Subcutaneous abdominal adipose tissue (tissue), 5 donors: ENCODE measurements around the gene OR1F1.
"Not testable (repeated sequence)": the region's sequence is repeated elsewhere in the genome, so short reads cannot be mapped to it uniquely, and the experiment has no call there.

Experiments
- H3K27ac ChIP-seq: one replicate; pipeline ENCODE4 v1.7.0; 2013; ENCODE audit warnings: low read depth, mild to moderate bottlenecking, inconsistent platforms, low read length, moderate library complexity
- H3K27me3 ChIP-seq, 5 donors: one replicate each; pipeline ENCODE4 v1.7.0; 2013; ENCODE audit warnings: low read length in 5 of 5, inconsistent platforms in 1 of 5; ENCODE audit not compliant: control insufficient read depth in 5 of 5, insufficient read depth in 4 of 5
- H3K36me3 ChIP-seq, 5 donors: one replicate each; pipeline ENCODE4 v1.7.0; 2013; ENCODE audit warnings: low read length in 5 of 5; ENCODE audit not compliant: control insufficient read depth in 5 of 5, insufficient read depth in 5 of 5
- H3K4me1 ChIP-seq, 5 donors: one replicate each; pipeline ENCODE4 v1.7.0; 2013; ENCODE audit warnings: low read length in 5 of 5, mild to moderate bottlenecking in 3 of 5, moderate library complexity in 1 of 5; ENCODE audit not compliant: control insufficient read depth in 5 of 5, insufficient read depth in 5 of 5
- H3K4me3 ChIP-seq, 5 donors: one replicate each; pipeline ENCODE4 v1.7.0; 2013; ENCODE audit warnings: low read length in 5 of 5, low read depth in 1 of 5
- H3K9ac ChIP-seq, 5 donors: one replicate each; pipeline ENCODE4 v1.7.0; 2013; ENCODE audit warnings: low read length in 5 of 5, mild to moderate bottlenecking in 4 of 5, moderate library complexity in 3 of 5
- H3K9me3 ChIP-seq, 5 donors: one replicate each; pipeline ENCODE4 v1.7.0; 2013; ENCODE audit warnings: low read length in 5 of 5; ENCODE audit not compliant: control insufficient read depth in 5 of 5
- donor health status: healthy.
- donor health status: healthy.
- donor health status: healthy.
- donor health status: healthy.
- donor health status: healthy.

Gene OR1F1

DNA sequence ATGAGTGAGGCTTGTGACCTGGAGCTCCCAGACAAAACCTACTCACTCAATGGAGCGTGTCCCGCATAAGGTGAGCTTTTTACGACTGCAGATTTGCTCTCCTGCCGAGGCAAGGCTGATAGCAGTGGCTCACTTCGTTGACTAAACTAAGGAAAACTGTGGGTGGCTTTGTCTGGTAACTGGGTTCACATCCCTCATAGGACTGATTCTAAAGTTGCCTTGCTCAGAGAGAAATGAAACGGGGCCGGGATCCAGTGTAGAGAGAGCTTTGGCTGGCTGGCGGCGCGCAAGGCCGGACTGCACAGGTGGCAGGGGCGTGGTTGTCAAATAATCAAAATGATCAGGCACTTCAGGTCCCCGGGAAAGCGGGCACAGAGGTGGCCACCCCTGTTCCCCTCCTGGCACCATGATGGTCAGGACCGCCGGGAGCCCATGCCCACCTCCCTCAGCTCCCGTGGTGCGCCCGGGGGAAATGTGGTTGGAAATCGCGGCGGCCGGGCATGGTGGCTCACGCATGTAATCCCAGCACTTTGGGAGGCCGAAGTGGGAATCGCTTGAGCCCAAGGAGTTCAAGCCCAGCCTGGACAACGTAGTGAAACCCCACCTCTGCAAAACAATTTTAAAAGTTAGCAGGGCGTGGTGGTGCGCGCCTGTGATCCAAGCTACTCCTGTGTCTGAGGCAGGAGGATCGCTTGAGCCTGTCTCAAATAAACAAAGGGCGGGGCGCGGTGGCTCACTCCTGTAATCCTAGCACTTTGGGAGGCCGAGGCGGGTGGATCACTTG lies 26.6 kb upstream of the OR1F1 start:
- Histone ChIP-seq H3K27me3 (no peaks in the 10 kb centered on the region), H3K4me3 (no peak overlapping the region), H3K9me3 (no peaks in the 10 kb centered on the region), H3K4me1 (peaks cover 2 to 36% (median 25%) of the 10 kb centered on the region in 5 donors), H3K27ac (no peak overlapping the region), H3K9ac (no peak overlapping the region), H3K36me3 (no peaks in the 10 kb centered on the region)

DNA sequence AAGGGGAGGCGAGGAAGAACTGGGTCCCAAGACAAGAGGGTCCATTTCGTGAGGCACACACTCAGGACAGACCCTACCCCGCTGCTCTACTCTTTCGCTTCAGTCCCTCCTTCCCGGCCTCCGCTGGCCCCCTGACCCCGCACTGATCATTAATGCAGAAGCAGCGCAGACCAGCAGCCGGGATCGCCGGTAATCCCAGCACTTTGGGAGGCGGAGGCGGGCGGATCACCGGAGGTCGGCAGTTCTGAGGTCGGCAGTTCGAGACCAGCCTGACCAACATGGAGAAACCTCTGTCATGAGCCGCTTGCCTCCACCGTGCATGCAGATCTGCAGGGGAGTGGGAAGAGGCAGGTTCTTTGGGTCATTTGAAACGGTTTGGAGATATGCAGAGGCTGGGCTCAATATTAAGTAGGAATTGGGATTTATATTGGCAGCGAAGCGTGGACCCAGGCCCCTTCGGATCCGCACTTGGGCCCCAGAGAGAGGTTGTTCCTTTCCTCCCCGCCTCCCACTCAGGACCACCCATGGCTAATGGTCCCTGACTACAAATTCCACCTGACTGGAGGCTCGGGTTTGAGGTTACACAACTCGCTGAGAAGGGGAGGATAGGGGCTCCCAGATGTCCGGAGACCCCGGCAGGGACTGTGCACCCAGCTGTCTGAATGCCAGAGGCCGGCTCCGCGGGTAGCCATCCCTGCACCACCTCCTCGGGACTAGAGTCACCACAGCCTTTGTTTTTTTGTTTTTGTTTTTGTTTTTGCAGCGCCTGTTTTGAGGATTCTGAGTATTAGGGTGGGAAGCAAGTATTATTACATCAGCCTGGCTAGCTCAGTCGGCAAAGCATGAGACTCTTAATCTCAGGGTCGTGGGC lies 23.6 kb upstream of the OR1F1 start:
- H3K4me1 ChIP-seq, result peaks cover 0 to 16% (median 12%) of the 10 kb centered on the region in 5 donors
- no peak overlapping the region for H3K4me3 ChIP-seq
- H3K27me3 ChIP-seq, result peaks cover 0 to 15% (median 12%) of the 10 kb centered on the region in 5 donors
- no peak overlapping the region for H3K27ac ChIP-seq
- no peaks in the 10 kb centered on the region for H3K9me3 ChIP-seq
- no peak overlapping the region for H3K9ac ChIP-seq
- H3K36me3 ChIP-seq, result no peaks in the 10 kb centered on the region

GRCh38 chr16:3165111-3165822 lies 22.7 kb upstream of the OR1F1 start:
- Histone ChIP-seq H3K9me3 (no peaks in the 10 kb centered on the region), H3K36me3 (no peaks in the 10 kb centered on the region), H3K27me3 (peaks cover under 1 to 25% (median 17%) of the 10 kb centered on the region in 5 donors), H3K9ac (peak overlapping the region in 2 of 5 donors; percentile 11 to 16), H3K27ac (no peak overlapping the region), H3K4me1 (peaks cover 0 to 9% (median 5%) of the 10 kb centered on the region in 5 donors), H3K4me3 (peak overlapping the region; percentile 8 to 54 (median 44))

DNA sequence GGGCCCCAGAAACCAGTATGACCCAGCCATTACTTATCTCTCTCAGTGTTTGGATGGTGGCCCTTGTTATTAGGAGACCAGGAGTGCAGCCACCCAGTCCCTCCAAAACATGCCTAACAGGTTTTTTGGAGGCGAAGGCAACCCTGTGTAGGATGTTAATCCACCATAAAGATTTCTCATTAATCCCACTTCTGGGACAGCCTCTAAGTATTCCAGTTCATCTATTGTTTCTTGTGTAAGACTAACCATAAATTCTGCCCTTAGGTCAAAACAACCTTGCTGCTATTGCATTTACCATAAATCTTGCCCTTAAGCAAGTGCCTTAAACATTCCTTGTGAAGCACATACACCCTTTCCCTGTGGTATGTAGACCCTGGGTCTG lies 21.5 kb upstream of the OR1F1 start:
- Histone ChIP-seq H3K4me1 (peaks cover 0 to 19% (median 16%) of the 10 kb centered on the region in 5 donors), H3K9me3 (no peaks in the 10 kb centered on the region), H3K36me3 (no peaks in the 10 kb centered on the region), H3K4me3 (no peak overlapping the region), H3K9ac (no peak overlapping the region), H3K27ac (no peak overlapping the region), H3K27me3 (peaks cover 12 to 37% (median 28%) of the 10 kb centered on the region in 5 donors)

GRCh38 chr16:3168729-3169128 lies 19.3 kb upstream of the OR1F1 start:
- not testable (repeated sequence) for H3K9ac ChIP-seq, H3K27ac ChIP-seq, H3K4me3 ChIP-seq, H3K36me3 ChIP-seq, H3K9me3 ChIP-seq
- H3K27me3 ChIP-seq, result peaks cover 25 to 52% (median 41%) of the 10 kb centered on the region in 5 donors
- peaks cover 0 to 27% (median 20%) of the 10 kb centered on the region in 5 donors for H3K4me1 ChIP-seq

DNA sequence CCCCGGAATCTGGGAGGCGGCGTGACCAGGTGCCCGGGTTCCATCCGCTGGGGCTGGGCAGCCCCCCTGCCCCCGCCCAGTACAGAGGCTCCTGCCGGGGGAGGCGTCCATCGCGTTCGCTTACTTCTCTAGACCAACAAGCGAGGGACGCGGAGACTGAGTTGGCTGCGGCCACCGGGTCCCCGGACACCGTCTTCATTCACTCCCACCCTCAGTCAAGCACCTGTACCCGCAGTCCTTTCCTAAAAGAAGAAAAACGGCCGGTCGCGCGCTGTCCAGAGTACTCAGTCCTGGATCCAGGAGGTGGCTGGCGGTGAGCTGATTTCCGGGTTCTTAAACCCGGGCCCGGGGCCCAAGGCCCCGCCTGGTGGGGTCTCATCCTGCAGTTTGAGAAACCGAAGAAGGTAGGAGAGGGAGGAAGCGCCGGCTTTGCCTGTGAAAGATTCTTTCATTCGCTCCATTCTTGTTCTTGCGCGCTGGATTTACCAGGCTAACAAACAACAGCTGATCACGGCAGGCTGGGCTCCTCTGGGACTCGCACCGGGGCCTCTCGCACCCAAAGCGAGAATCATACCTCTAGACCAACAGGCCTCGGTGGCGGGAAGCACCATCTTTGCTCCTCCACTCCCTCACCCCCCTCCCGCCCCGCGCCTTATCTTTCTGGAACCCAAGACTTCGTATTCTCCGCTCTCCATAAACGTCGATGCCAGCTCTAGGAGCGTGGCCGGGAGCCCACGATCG lies 17.4 kb upstream of the OR1F1 start:
- H3K9ac ChIP-seq, result no peak overlapping the region
- H3K27ac ChIP-seq, result no peak overlapping the region
- peaks cover 40 to 70% (median 55%) of the 10 kb centered on the region in 5 donors for H3K27me3 ChIP-seq
- no peak overlapping the region for H3K4me3 ChIP-seq
- H3K9me3 ChIP-seq, result no peaks in the 10 kb centered on the region
- no peaks in the 10 kb centered on the region for H3K36me3 ChIP-seq
- peaks cover 0 to 30% (median 19%) of the 10 kb centered on the region in 5 donors for H3K4me1 ChIP-seq

- H3K4me1 ChIP-seq, result peaks cover 0 to 27% (median 17%) of the 10 kb centered on the region in 5 donors
- no peaks in the 10 kb centered on the region for H3K36me3 ChIP-seq
- H3K4me3 ChIP-seq, result peak overlapping the region in 1 of 5 donors; percentile 10
- no peak overlapping the region for H3K27ac ChIP-seq
- no peak overlapping the region for H3K9ac ChIP-seq
- no peaks in the 10 kb centered on the region for H3K9me3 ChIP-seq
- peaks cover 46 to 76% (median 62%) of the 10 kb centered on the region in 5 donors for H3K27me3 ChIP-seq
Measured at GRCh38 chr16:3171181-3171854, 16.7 kb upstream of the OR1F1 start.

- peaks cover 0 to 27% (median 17%) of the 10 kb centered on the region in 5 donors for H3K4me1 ChIP-seq
- H3K9ac ChIP-seq, result no peak overlapping the region
- H3K36me3 ChIP-seq, result no peaks in the 10 kb centered on the region
- peaks cover 46 to 82% (median 65%) of the 10 kb centered on the region in 5 donors for H3K27me3 ChIP-seq
- H3K4me3 ChIP-seq, result no peak overlapping the region
- H3K9me3 ChIP-seq, result no peaks in the 10 kb centered on the region
- no peak overlapping the region for H3K27ac ChIP-seq
Measured at GRCh38 chr16:3171855-3172593, 16.0 kb upstream of the OR1F1 start.
